HuH-7.5 (cell line): ENCODE data around the gene LZTS3.
"Not testable (repeated sequence)": the region's sequence is repeated elsewhere in the genome, so short reads cannot be mapped to it uniquely, and the experiment has no call there.

Experiments used
- DNase-seq: peaks from one replicate; pipeline ENCODE4 v3.0.0; 2011; ENCODE audit warnings: low spot score

Gene LZTS3

GRCh38 chr20:3172933-3173609, at the start of gene LZTS3:
LZTS3 (minus strand) TSS chr20:3173549; CDS start chr20:3167163, 6,386 bp downstream.
- DNase-seq: peak; percentile 94

- DNase-seq: no peak
Observed at GRCh38 chr20:3221398-3222226, 48.3 kb upstream of the LZTS3 start.

GRCh38 chr20:3218307-3218988, 45.1 kb upstream of the LZTS3 start:
- peak; percentile 87 for DNase-seq

- DNase-seq: not testable (repeated sequence)
Observed at GRCh38 chr20:3215359-3215917, 42.1 kb upstream of the LZTS3 start.

- no peak for DNase-seq
Observed at GRCh38 chr20:3213226-3213625, 39.9 kb upstream of the LZTS3 start.

- no peak for DNase-seq
Observed at GRCh38 chr20:3210346-3210745, 37.0 kb upstream of the LZTS3 start.

- no peak for DNase-seq
Observed at GRCh38 chr20:3209946-3210317, 36.6 kb upstream of the LZTS3 start.

GRCh38 chr20:3209257-3209945, 36.1 kb upstream of the LZTS3 start, which contains the start of gene ITPA:
ITPA (plus strand) TSS chr20:3209498; CDS start chr20:3209552, 54 bp downstream.
- DNase-seq: peak; percentile 81

GRCh38 chr20:3208786-3209256, 35.5 kb upstream of the LZTS3 start:
- DNase-seq: no peak

- DNase-seq: peak; percentile 92
Observed at GRCh38 chr20:3204124-3204794, 30.9 kb upstream of the LZTS3 start, which contains the start of gene DDRGK1. DDRGK1 (minus strand) TSS chr20:3204682; CDS start chr20:3204627, 55 bp downstream.

GRCh38 chr20:3203315-3204123, 30.2 kb upstream of the LZTS3 start:
- DNase-seq: no peak

- no peak for DNase-seq
Observed at GRCh38 chr20:3202965-3203314, 29.6 kb upstream of the LZTS3 start.

- no peak for DNase-seq
Observed at GRCh38 chr20:3199976-3200755, 26.8 kb upstream of the LZTS3 start.

GRCh38 chr20:3199206-3199605, 25.9 kb upstream of the LZTS3 start:
- DNase-seq: no peak

GRCh38 chr20:3195590-3196237, 22.4 kb upstream of the LZTS3 start:
- DNase-seq: no peak

- no peak for DNase-seq
Observed at GRCh38 chr20:3194617-3195280, 21.4 kb upstream of the LZTS3 start.

GRCh38 chr20:3193806-3194616, 20.7 kb upstream of the LZTS3 start:
- no peak for DNase-seq
